Calu3 (cell line): ENCODE measurements around the gene DNASE1L2. TPM values are rescaled to one million over a fixed set of nuclear protein-coding genes. Genes with fewer than 3 reads are reported as not detected.

ENCODE experiments used
- BruUV-seq: library from RNA; stranded (reverse); fragments of 400-500 nt; replicated peaks from 2 replicates; lab custom pipeline; 2021; lab: Mats Ljungman, UMichigan
- CTCF ChIA-PET: fragments of 300-600 bp; sonication (Branson Sonifier 250); formaldehyde crosslinking; loops from one replicate; lab custom pipeline; 2022; ENCODE audit warnings: antibody characterized with exemption; lab: Charles Lee
- DNase-seq: peaks from one replicate; pipeline ENCODE4 v3.0.0; 2022
- H3K27ac Mint-ChIP-seq: one replicate; pipeline ENCODE4 v1.8.0; 2022; ENCODE audit warnings: mixed read lengths; ENCODE audit not compliant: unreplicated experiment
- H3K27me3 Mint-ChIP-seq: one replicate; pipeline ENCODE4 v1.8.0; 2022; ENCODE audit warnings: mixed read lengths; ENCODE audit not compliant: unreplicated experiment
- H3K36me3 Mint-ChIP-seq: one replicate; pipeline ENCODE4 v1.8.0; 2022; ENCODE audit warnings: mild to moderate bottlenecking, moderate library complexity, mixed read lengths; ENCODE audit not compliant: insufficient read depth, unreplicated experiment
- H3K4me1 Mint-ChIP-seq: one replicate; pipeline ENCODE4 v1.8.0; 2022; ENCODE audit warnings: mild to moderate bottlenecking, low read depth, mixed read lengths; ENCODE audit not compliant: unreplicated experiment
- H3K4me3 Mint-ChIP-seq: one replicate; pipeline ENCODE4 v1.8.0; 2022; ENCODE audit warnings: mild to moderate bottlenecking, low read depth, moderate library complexity, mixed read lengths; ENCODE audit not compliant: unreplicated experiment
- H3K9me3 Mint-ChIP-seq: one replicate; pipeline ENCODE4 v1.8.0; 2022; ENCODE audit warnings: low read depth, mixed read lengths; ENCODE audit not compliant: unreplicated experiment
- intact Hi-C: fragments of 100-400 bp; cut with micrococcal nuclease; formaldehyde crosslinking; loops from one replicate; pipeline ENCODE4 v1.10.0; 2022; ENCODE audit not compliant: unreplicated experiment
- microRNA-seq: library from miRNA; unstranded; fragments of <30 nt; microRNA quantifications from one replicate; pipeline ENCODE4 v1.2.0, GENCODE V29; 2022
- total RNA-seq: library from RNA; stranded (reverse); gene quantifications from 2 replicates; pipeline ENCODE4 v1.2.3, GENCODE V29; 2022
- TF ChIP-seq, protein P1 (sequence below): fragments of 200-600 bp; IDR thresholded peaks from one replicate; pipeline ENCODE4 v1.8.0; 2022; ENCODE audit warnings: antibody characterized with exemption; ENCODE audit not compliant: unreplicated experiment

The DNASE1L2 gene
- total RNA-seq, 1 experiment from 2014 or later: 5.7 TPM

GRCh38 chr16:2287916-2288547 is 51.8 kb downstream of the DNASE1L2 start:
- CTCF ChIA-PET: interaction anchor here (1.2 kb wide), 1 partner anchor 126 kb away, joined by 3 read pairs; no protein-coding TSS in a partner anchor
- intact Hi-C loops: no loop called here
- BruUV-seq: no TSS peak
- TF ChIP-seq, protein P1, sequence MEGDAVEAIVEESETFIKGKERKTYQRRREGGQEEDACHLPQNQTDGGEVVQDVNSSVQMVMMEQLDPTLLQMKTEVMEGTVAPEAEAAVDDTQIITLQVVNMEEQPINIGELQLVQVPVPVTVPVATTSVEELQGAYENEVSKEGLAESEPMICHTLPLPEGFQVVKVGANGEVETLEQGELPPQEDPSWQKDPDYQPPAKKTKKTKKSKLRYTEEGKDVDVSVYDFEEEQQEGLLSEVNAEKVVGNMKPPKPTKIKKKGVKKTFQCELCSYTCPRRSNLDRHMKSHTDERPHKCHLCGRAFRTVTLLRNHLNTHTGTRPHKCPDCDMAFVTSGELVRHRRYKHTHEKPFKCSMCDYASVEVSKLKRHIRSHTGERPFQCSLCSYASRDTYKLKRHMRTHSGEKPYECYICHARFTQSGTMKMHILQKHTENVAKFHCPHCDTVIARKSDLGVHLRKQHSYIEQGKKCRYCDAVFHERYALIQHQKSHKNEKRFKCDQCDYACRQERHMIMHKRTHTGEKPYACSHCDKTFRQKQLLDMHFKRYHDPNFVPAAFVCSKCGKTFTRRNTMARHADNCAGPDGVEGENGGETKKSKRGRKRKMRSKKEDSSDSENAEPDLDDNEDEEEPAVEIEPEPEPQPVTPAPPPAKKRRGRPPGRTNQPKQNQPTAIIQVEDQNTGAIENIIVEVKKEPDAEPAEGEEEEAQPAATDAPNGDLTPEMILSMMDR: no peak
- no peak overlapping the region for H3K4me3 Mint-ChIP-seq
- peaks cover 13% of the 10 kb centered on the region for H3K27me3 Mint-ChIP-seq
- H3K36me3 Mint-ChIP-seq: peaks cover 5% of the 10 kb centered on the region
- no peaks in the 10 kb centered on the region for H3K9me3 Mint-ChIP-seq
- H3K4me1 Mint-ChIP-seq: no peaks in the 10 kb centered on the region
- DNase-seq: no peak
- no peak overlapping the region for H3K27ac Mint-ChIP-seq

Small RNAs within 50 kb of the gene (microRNA-seq; reads per million reads assigned to microRNA genes)
- gene MIR3677: 1.1 reads per million
- gene MIR4717: not detected

Other genes starting within 250 kb of the DNASE1L2 start
- 3.6 and 3.8 TPM in 2 replicates for gene SYNGR3, start 246.5 kb upstream of the DNASE1L2 start, total RNA-seq
- gene ZNF598, start 226.6 kb upstream of the DNASE1L2 start, total RNA-seq: 72.4 and 73.1 TPM in 2 replicates
- gene NPW, start 216.7 kb upstream of the DNASE1L2 start, total RNA-seq: 1.5 and 4.2 TPM in 2 replicates
- 15.7 and 22.0 TPM in 2 replicates for gene NHERF2, start 209.5 kb upstream of the DNASE1L2 start, total RNA-seq
- 32.8 and 33.8 TPM in 2 replicates for gene NTHL1, start 188.6 kb upstream of the DNASE1L2 start, total RNA-seq
- gene TSC2, start 188.5 kb upstream of the DNASE1L2 start, total RNA-seq: 170 and 194 TPM in 2 replicates
- 82.0 and 86.0 TPM in 2 replicates for gene PKD1, start 100.5 kb upstream of the DNASE1L2 start, total RNA-seq
- 10.8 and 12.3 TPM in 2 replicates for gene RAB26, start 87.8 kb upstream of the DNASE1L2 start, total RNA-seq
- gene TRAF7, start 80.7 kb upstream of the DNASE1L2 start, total RNA-seq: 118 and 127 TPM in 2 replicates
- gene CASKIN1, start 39.8 kb upstream of the DNASE1L2 start, total RNA-seq: 1.4 and 2.6 TPM in 2 replicates
- 58.0 and 59.7 TPM in 2 replicates for gene MLST8, start 31.0 kb upstream of the DNASE1L2 start, total RNA-seq
- gene BRICD5, start 25.6 kb upstream of the DNASE1L2 start, total RNA-seq: 15.8 and 17.3 TPM in 2 replicates
- 45.0 and 49.6 TPM in 2 replicates for gene PGP, start 21.6 kb upstream of the DNASE1L2 start, total RNA-seq
- gene E4F1, start 12.9 kb upstream of the DNASE1L2 start, total RNA-seq: 35.4 and 36.5 TPM in 2 replicates
- gene ECI1, start 15.1 kb downstream of the DNASE1L2 start, total RNA-seq: 85.7 and 87.5 TPM in 2 replicates
- 287 and 301 TPM in 2 replicates for gene RNPS1, start 31.7 kb downstream of the DNASE1L2 start, total RNA-seq
- 7.6 and 9.6 TPM in 2 replicates for gene ABCA3, start 104.3 kb downstream of the DNASE1L2 start, total RNA-seq
- gene CCNF, start 193.0 kb downstream of the DNASE1L2 start, total RNA-seq: 47.9 and 54.5 TPM in 2 replicates
- gene TEDC2, start 223.7 kb downstream of the DNASE1L2 start, total RNA-seq: 28.2 and 30.5 TPM in 2 replicates
- not detected in 2 replicates for gene NTN3, start 234.9 kb downstream of the DNASE1L2 start, total RNA-seq
- gene TBC1D24, start 238.7 kb downstream of the DNASE1L2 start, total RNA-seq: 31.3 and 33.3 TPM in 2 replicates